GM18511 (cell line): ENCODE measurements around the gene HTATIP2.
A peak's percentile ranks its signal among the peaks of the same experiment; 100 is the strongest.
"Not testable (repeated sequence)": the region's sequence is repeated elsewhere in the genome, so short reads cannot be mapped to it uniquely, and the experiment has no call there.

Experiments
- ATAC-seq: cut with Tn5 transposase; IDR thresholded peaks from one replicate; pipeline ENCODE4 v1.9.1; 2021; ENCODE audit warnings: mild to moderate bottlenecking, moderate library complexity; ENCODE audit not compliant: unreplicated experiment

Gene HTATIP2

DNA sequence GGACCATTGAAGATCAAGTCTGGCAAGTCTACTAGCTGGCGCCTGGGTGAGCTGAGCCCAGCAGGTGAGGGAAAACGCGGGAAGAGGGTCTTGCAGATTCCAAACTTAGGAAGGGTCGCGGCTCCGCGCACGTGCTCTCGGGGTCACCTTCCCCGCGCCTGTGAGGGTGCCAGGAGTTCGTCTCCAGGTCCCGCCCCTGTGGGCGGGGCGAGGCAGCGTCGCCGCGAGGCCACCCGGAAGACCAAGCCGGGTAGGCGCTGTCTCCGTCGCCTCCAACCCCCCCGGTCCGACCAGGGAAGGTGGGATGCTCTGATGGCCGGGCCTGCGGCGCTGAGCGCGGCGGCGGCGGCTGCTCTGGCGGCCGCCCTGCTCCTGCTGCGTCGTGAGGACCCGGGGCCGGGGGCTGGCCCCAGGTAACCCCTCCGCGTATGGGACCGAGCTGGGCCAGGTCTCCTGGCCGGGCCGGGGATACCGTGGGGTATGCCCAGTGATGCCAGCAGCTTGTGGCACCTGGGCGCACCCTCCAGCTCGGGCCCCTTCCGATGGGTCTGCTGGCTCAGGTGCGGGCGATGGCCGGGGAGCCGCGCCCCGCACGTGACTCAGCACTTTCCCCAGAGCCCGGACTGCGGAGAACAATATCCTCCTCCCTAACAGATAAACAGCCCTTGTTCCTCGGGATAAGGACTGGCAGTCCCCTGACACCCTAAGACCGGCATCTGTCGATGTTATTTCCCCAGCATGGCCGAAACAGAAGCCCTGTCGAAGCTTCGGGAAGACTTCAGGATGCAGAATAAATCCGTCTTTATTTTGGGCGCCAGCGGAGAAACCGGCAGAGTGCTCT lies at the start of gene HTATIP2:
Gene HTATIP2, plus strand, starts transcription at position 215 of the 841 bp plus-strand sequence. Its CDS starts 524 bp downstream, at position 739.
- ATAC-seq = peak; percentile 97

DNA sequence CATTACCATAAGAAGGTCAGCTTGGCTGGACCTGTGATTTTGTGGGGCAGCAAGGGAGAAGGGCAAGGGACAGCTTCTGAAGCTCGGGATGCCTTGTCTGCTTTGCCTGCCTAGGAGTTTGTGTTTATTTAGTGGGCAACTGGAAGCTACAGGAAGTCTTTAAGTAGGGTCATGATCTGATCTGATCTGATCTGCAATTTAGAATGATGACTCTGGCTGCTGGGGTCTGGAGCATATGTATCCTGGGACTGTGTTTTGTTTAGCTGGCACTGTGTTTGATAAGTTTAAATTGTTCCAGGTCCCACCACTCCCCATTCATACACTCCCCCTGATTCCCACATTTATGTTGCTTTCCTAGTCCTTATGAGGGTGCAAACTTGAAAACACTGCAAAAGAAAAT lies 47.7 kb upstream of the HTATIP2 start:
- no peak for ATAC-seq

DNA sequence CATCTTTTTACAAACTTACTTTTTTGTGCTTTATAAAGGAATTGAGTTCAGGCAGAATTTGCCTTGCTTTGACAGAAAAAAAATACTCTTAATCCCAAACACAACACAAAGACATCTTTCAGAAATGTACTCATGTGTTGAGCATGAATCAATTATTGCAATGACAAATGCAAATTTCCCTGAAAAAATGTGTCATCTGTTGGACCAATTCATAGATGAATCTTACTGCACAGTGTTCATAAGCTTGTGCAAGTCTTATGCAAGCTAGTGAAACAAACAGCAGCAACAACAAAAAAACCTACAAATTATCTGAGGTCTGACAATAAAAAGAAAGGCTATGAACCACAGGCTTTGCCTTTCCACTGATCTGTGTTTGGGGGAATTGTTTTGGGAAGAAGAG lies 42.3 kb upstream of the HTATIP2 start:
- no peak for ATAC-seq

DNA sequence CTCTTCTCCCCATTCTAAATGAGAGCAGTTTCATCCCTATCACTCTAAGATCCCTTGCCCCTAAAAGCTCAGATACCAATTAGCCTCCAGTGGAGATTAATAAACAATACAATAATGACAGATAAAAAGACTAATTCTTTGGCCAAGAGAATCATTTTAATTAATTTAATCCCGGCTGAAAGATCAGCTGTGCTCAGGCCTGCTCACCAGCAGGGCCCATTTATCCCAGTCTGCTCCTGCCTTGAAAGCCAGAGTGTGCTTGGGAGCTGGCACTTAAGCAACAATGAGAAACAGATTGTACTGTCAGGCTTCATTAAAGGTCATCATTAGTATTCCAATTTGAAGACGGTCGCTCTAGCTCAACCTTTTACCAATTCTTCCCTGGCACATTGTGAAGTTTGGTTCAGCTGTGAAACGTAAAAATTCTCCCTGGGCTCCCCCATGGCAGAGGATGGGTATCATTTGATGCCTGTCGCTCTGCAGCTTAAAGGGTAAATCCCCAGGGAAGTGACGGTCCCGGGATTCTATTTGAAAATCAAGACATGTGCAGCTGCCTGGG lies 36.1 kb upstream of the HTATIP2 start:
- no peak for ATAC-seq

DNA sequence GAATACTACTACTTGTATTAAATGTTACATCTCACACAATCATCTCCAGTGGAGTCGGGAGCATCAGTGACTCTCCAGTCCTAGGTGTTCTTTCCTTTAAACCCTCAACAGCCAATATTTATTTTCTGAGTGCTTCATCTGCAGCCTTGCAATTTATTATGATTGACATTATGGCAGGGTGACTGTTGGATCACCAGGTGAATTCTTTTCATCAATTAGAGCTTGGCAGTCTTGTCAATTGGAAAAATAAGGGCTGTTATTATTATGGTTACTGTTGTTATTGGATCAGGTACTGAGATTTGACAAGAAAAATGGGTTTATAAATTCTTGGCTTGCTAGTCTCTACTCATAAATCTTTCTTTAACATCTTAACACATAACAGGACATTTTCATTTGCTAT lies 27.5 kb upstream of the HTATIP2 start:
- no peak for ATAC-seq

DNA sequence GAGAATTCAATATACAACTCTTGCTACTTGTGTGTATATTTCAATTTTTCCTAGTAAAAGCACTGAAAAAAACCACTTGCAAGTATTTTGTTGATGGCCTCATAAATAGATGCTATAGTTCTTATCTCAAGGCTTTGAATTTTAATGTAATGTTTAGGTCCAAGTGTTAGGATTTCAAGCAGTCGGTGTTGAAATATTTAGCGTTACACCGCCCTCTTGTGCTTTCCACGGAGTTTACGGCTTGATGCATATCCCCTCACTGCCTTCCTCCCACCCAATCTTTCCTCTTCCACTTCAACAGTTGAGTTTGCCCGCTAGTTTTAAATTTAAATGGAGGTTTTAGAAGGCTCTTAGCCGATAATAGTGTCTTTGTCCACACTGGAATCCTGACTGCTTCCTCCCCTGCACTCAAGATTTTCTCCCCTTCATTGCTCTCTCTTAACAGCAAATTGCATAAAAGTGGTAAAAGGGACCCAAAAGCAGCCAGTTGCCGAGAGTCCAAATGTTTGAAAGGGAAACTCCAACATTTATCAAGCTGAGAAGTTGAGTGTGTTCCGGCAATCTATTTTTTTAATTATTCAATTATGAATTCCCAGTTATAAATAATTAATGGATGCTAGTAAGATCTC lies 25.9 kb upstream of the HTATIP2 start:
- no peak for ATAC-seq

DNA sequence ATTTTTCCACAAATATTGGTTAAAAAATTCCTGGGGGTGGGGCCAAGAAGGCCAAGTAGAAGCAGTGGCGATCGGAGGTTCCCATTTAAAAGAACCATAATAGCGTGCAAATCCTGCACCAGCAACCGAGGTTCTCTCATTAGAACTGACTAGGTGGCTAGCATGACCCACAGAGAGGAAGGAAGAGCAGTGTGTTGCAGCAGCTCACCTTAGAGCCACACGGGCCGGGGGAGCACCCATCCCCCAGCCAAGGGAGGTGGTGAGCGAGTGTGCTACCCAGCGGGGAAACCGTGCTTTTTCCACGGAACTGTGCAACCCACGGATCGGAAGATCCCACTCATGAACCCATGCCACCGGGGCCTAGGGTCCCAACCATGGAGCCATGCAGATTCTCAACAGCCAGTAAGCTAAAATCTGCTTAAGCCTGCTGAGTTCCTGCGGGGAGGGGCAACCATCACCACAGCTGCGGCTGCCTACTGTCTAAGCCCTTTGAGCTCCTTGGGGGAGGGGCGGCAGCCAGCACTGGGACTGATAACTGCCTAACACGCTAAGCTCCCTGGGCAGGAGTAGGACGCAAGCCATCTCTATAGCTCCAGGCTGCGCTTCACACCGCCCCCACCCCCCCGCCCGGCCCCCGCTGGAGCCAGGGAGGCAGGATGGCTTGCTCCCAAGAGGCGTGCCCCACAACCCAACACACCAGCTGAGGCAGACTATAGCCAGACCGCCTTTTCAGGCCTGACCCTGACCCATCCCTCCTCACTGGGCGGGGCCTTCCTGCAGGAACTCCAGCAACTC lies 21.0 kb upstream of the HTATIP2 start:
- ATAC-seq = no peak

DNA sequence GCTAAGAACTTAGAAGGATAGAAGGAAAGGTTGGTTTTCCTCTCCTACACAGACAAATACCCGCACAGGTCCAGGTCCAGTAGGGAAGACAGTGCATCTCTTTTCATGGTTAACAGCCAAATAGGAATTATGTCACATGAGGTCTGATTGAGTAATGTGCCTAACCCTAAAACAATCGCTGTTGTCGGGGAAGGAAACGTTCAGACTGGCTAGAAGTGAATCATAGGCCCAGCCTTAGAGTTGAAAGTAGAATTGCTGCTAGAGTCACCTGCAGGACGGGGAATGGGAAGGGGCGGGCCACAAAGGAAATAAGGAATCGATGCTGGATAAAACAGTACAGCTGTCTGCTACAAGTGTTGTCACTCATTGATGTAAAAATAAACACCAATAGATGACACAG lies 12.4 kb upstream of the HTATIP2 start:
- ATAC-seq = no peak

DNA sequence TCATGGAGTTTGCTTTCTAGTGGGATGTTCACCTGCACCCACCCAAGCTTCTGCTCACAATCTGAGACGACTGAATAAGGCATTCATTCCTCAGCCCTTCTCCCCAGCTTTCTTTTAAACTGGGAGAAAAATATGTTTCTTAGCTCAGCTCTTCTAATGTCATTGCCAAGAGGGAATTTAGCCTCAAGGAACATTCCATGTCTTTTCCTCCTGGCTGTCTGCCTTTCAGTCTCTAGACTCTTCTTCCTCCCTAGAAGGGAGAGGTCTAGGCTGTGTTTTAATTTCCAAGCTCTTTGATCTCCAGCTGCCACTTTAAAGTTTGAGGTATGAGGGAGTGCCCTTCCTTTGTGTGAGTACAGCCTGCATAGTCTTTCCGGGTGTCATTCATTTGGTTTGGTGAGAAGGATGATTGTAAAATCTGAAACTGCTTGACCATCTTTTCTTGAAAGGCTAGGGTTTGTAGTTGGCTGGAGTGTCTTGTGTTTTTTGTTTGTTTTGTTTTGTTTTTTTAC lies 11.7 kb upstream of the HTATIP2 start:
- no peak for ATAC-seq

DNA sequence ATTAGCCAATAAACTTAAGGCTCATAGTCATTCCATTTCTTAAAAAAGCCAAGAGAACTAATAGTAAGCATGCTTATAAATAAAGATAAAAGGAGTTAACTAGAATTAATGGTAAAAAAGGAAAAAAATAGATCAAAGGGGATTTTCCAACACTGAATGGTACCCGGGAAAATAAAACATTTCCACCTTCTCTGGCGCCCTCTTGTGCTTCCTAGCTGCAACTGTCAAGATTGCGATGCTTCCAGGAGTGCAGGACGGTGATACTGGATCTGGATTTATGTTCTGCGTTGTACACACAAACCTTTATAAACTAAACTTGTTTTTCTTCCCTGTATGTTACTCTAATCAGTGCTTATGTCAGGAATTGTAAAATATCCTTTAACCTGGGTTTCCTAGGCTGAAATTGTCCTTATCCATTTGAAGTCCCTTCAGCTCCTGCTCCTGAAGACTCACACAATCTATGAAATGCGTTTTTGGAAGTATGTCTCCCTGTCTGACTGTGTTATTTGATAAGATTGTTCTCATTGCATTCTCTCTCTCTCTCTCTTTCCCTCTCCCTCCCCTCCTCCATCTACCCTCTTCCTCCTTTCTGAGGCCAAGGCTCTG lies 9.6 kb upstream of the HTATIP2 start:
- peak; percentile 58 for ATAC-seq

DNA sequence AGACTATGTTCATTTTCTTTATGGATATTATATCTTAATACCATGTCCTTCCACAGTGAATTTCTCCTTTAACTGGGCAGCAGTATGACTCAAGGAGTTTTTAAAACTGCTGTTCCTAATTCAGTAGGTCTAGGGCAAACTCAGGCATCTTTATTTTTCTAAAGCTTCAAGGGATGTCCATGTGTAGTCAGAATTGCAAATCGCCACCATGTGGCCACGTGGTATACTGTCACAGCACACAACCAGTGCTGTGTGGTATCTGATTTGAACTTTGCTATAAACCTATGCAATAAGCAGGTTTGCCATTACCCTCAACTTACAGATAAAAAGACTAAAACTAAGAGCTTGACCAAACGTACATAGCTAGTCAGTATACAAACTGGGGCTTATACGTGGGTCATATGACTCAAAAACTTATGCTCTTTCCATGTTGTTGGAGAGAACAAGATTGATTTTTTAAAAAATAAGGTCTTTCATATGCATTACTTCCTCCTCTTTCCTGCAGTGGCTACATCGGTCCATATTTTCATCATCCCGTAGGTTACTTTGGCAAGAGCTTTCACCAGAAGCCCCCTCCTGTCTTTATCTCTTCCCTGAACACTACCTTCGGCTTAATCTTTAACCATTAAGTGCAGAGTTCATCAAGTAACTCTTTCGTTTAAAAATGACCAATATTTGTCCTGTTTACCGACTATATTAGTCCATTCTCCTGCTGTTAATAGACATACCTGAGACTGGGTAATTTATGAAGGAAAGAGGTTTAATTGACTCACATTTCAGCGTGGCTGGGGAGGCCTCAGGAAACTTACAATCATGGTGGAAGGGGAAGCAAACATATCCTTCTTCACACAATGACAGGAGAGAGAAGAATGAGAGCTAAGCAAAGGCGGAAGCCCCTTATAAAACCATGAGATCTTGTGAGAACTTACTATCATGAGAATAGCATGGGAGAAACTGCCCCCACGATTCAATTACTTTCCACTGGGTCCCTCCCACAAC lies 8.0 kb upstream of the HTATIP2 start:
- peak; percentile 65 for ATAC-seq

DNA sequence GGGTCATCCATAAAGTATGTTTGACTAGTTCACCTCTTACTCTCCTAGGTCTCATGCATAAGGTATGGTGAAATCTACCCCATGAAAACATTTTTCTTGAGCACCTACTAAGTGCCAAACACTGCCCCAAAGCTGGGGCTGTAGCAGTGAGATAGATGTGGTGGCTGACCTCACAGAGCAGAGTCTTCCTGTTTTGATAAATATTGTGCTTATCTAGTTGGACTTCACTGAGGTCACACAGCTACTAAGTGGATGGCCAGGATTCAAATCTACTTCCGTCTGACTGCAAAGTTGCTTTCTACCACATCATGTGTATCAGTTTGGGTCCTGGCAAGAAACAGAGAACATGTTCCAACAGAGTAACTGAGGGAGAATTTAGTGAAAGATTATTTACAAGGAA lies 6.4 kb upstream of the HTATIP2 start:
- no peak for ATAC-seq

DNA sequence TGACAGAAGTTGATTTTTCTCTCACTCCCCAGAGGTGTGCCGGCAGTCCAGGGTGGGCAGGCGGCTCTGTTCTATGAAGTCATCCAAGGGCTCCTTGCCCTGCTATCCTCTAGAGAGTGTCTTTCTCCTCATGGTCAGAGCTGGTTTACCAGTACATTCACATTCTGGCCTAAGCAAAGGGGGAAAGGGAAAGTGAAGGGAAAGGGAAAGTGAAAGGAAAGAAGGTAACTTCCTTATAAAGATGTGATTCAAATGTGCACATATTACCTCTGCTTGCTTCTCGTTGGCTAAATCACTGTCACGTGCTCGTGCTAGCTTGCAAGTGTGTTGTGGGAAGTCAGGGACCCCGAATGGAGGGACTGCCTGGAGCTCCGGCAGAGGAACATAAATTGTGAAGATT lies 2.9 kb upstream of the HTATIP2 start:
- no peak for ATAC-seq

DNA sequence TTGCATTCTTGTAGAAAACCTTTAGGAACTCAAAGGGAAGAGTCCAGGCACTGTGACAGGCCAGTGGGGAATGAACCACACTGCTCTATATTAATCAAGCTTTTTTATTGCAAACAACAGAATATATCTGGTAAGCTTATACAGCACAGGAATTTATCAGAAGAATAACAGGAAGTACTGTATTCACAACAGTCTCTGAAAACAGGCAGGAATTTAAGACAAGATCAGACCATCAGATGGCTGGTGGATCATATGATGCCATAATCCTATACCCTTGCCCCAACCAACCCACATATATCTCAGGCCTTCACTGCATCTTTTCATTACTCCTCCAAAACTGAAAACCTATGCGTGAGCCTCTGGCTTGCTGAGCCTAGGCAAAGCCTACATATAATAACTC lies 1.0 kb upstream of the HTATIP2 start:
- no peak for ATAC-seq

DNA sequence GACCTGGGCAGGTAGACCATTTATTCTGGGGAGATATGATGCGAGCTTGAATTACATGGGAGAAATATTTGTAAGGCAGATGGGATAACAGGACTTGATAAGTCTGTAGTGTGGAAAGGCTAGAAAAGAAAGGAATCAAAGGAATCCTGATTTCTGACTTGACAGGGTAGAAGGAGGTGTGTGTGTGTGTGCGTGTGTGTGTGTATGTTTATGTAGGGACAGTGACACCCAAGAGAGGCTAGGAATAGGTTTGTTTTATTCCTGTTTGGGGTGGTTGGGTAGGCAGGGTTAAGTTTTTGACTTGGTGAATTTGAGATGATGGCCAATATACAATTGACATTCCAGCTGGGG lies 390 bp upstream of the HTATIP2 start:
- ATAC-seq = peak; percentile 18

DNA sequence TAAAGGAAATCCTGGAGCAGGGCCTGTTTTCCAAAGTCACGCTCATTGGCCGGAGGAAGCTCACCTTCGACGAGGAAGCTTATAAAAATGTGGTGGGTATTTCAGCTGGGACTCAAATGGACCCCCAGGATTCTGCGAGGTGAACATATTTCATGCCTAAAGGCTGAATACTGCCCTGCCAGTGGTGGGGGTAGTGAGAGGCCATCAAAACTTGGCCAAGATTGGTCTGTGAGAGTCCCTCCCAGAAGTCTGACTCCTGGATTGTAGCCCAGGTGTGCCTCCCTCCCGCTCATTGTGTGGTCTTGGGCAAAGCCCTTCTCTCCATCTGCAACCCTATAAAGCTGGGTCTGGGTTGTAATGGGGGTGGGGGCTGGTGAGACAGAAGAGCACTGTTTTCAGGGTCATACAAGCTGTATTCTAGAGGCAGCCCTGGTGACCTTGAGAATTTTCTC lies 853 bp downstream of the HTATIP2 start:
- no peak for ATAC-seq

DNA sequence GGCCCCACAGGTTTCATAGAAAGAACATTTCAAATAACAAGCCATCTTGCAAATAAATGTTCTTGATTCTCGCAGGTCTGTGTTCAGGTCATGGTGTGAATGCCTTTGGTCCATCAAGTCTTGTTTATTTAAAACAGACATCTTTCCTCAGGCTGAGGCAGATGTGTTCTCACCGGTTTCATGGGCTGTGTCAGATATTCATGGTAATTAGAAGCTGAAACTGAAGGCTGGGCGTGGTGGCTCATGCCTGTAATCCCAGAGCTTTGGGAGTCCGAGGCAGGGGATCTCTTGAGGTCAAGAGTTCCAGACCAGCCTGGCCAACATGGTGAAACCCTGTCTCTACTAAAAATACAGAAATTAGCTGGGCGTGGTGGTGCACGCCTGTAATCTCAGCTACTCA lies 2.0 kb downstream of the HTATIP2 start:
- ATAC-seq = not testable (repeated sequence)

DNA sequence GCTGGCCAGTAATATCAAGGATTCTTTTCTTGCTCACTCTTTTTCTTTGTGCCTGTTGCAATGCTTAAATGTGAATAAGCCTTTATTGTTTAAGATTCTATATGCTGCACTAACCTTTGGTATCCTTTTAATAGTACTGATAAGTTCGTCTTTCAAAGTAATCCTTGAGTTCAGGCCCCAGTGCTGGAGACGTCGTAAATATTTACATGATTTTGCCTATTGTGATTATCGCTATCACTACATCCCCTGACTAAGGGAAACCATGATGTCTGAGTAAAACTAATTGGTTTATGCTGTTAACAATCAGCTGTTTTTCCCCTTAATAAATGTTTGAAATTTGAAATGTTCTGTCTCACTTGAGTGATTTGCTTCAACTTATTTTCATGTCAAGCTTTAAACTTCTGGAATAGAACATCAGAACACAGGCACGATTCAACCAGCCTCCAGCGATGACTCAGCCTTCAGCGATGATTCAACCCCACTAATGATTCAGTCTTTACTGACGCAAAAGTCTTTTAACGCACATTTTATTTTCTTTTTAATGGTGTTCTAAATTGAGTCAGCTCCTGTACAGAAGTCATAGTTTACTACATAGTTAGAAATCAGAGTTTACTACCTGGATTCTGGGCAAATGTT lies 3.9 kb downstream of the HTATIP2 start:
- no peak for ATAC-seq

DNA sequence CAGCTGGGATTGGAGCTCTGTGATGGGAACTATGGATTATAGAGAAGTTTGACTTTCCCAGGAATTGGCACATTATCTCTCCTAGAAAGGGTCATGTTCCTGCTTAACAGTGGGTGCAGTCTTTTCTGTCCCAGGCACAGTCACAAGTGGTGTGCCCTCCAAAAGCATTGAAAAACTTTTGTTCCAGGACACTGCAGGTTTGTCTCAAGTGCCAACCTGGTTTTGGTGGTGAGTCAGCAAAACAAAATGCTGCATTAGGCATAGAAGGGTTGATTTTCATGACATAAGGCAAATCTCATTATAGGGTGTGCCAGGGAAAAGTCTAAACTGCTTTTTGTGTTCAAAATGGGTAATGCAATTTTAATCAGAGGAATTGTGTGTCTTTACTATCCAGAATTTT lies 4.9 kb downstream of the HTATIP2 start:
- ATAC-seq = no peak
